NT2/D1 (cell line): ENCODE measurements around the gene DDX18.

Source experiments
- DNase-seq: peaks from one replicate; pipeline ENCODE4 v3.0.0-alpha.2; 2011; ENCODE audit warnings: low read depth, low spot score
- H3K27me3 ChIP-seq: 2 replicates; pipeline ENCODE4 v1.6.0; 2011; ENCODE audit warnings: mild to moderate bottlenecking; ENCODE audit not compliant: insufficient read length, insufficient read depth
- H3K36me3 ChIP-seq: 2 replicates; pipeline ENCODE4 v1.6.1; 2011; ENCODE audit warnings: mild to moderate bottlenecking, low read length, mixed read lengths; ENCODE audit not compliant: insufficient read depth, insufficient read length
- H3K4me1 ChIP-seq: 2 replicates; pipeline ENCODE4 v1.5.1; 2011; ENCODE audit not compliant: insufficient read depth, insufficient read length
- H3K4me3 ChIP-seq: 2 replicates; pipeline ENCODE4 v1.5.1; 2011; ENCODE audit warnings: low read depth; ENCODE audit not compliant: insufficient read length
- H3K9ac ChIP-seq: 2 replicates; pipeline ENCODE4 v1.6.0; 2011; ENCODE audit warnings: low read depth; ENCODE audit not compliant: insufficient read length
- H3K9me3 ChIP-seq: 2 replicates; pipeline ENCODE4 v1.5.1; 2011; ENCODE audit warnings: mild to moderate bottlenecking, low read length; ENCODE audit not compliant: insufficient read depth
- SUZ12 ChIP-seq: IDR thresholded peaks from 2 replicates; pipeline ENCODE4 v1.6.1; 2011; ENCODE audit not compliant: insufficient read length, insufficient read depth; ENCODE audit errors: extremely low read depth
- YY1 ChIP-seq: IDR thresholded peaks from 2 replicates; pipeline ENCODE4 v1.6.1; 2011; ENCODE audit not compliant: insufficient read length, insufficient read depth
- ZNF274 ChIP-seq: IDR thresholded peaks from 2 replicates; pipeline ENCODE4 v1.6.1; 2011; ENCODE audit warnings: mild to moderate bottlenecking, low read depth, low read length

Gene DDX18

DNA sequence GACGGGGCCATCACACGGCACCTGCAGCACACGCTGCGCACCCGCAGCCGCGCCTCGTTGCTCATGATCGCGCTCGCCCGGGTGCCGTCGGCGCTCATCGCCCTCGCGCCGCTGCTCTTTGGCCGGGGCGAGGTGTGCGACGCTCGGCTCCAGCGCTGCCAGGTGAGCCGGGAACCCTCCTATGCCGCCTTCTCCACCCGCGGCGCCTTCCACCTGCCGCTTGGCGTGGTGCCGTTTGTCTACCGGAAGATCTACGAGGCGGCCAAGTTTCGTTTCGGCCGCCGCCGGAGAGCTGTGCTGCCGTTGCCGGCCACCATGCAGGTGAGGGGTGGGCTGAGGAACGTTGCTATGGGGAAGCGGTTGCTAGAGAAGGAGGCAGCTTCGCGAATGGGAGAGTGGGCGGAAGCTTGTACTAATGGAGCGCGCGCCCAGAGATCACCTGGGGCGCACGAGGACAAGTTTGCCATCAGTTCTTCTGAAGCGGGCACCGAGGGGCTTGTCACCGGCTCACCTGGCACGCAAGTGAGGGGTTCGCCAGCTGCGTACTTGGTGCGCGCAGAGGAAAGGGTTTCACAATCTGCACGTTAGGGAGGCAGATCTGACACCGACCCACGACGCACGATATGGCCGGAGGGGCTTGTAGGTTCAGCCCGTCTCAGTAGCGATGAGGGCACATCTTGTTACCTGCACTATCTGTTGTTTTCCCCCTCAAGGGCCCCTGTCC lies 45.6 kb downstream of the DDX18 start:
- no peak for TF ChIP-seq ZNF274
- TF ChIP-seq YY1 = no peak
- TF ChIP-seq SUZ12 = no peak
- H3K9ac ChIP-seq = no peak overlapping the region
- no peaks in the 10 kb centered on the region for H3K4me1 ChIP-seq

DNA sequence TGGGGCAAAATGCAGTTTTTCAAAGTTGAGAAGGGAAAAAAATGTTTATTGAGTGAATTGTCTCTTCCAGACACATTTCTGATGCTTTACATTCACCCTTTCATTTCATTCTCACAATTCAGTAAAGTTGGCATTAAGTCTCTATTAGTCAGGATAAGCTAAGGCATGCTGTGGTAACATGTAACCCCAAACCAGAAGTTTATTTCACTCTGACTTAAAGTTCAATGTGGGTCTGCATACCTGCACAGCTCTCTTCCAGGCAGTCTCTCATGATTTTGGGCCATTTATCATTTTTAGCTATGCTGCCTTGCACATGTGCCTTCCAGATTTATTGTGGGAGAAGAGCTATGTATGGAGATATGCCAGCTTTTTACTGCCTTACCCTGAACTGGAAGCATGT lies 48.0 kb downstream of the DDX18 start:
- TF ChIP-seq SUZ12 (no peak), YY1 (no peak), ZNF274 (no peak)
- Histone ChIP-seq H3K36me3 (no peaks in the 10 kb centered on the region), H3K27me3 (no peaks in the 10 kb centered on the region)

More for the DNA sequence above, 45.6 kb downstream of the DDX18 start:
- peaks cover 5% of the 10 kb centered on the region; the same call in 1 of the 2 replicates for H3K9me3 ChIP-seq
- no peaks in the 10 kb centered on the region for H3K27me3 ChIP-seq
- no peak overlapping the region for H3K4me3 ChIP-seq
- no peaks in the 10 kb centered on the region for H3K36me3 ChIP-seq
- DNase-seq = no peak

DNA sequence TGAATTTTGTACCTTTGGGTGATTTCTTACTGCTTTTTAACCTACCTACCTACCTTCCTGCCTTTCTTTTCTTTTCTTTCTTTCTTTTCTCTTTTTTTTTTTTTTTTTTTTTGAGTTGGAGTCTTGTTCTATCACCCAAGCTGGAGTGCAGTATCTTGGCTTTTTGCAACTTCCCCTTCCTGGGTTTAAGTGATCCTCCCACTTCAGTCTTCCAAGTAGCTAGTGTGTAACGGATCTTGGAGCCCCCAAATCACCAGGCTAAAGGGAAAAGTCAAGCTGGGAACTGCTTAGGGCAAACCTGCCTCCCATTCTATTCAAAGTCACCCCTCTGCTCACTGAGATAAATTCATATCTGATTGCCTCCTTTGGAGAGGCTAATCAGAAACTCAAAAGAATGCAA lies 61.3 kb downstream of the DDX18 start:
- TF ChIP-seq SUZ12 = no peak
- TF ChIP-seq YY1 = no peak
- H3K9me3 ChIP-seq = no peaks in the 10 kb centered on the region
- H3K36me3 ChIP-seq = no peaks in the 10 kb centered on the region
- no peak for DNase-seq
- H3K27me3 ChIP-seq = no peaks in the 10 kb centered on the region
- H3K9ac ChIP-seq = no peak overlapping the region
- no peak overlapping the region for H3K4me3 ChIP-seq
- H3K4me1 ChIP-seq = no peaks in the 10 kb centered on the region

More for the DNA sequence above, 48.0 kb downstream of the DDX18 start:
- DNase-seq = no peak
- Histone ChIP-seq H3K4me3 (no peak overlapping the region), H3K9ac (no peak overlapping the region), H3K9me3 (peaks cover 5% of the 10 kb centered on the region; the same call in 1 of the 2 replicates), H3K4me1 (no peaks in the 10 kb centered on the region)

DNA sequence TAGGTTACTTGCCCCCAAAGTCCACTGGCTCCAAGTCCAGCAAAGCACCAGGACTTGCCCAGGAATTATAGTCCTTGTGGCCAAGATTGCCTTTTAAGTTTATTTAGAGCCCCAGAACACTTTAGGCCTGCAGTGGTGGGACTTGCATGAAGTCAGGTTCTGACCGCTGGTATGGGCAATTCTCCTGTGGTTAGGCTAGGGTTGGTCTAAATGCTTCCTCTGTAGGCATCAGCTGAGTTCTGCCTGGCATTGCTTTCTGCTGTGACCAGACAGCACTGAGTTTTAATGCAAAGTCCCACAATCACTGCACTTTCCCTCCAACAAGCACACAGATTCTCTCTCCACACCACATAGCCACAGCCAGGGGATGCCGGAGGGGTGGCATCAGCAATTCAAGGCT lies 64.5 kb downstream of the DDX18 start:
- Histone ChIP-seq H3K4me3 (no peak overlapping the region), H3K9me3 (peaks cover 30% of the 10 kb centered on the region), H3K9ac (no peak overlapping the region), H3K4me1 (no peaks in the 10 kb centered on the region), H3K27me3 (no peaks in the 10 kb centered on the region), H3K36me3 (no peaks in the 10 kb centered on the region)
- TF ChIP-seq ZNF274 (no peak), YY1 (no peak), SUZ12 (no peak)
- DNase-seq = no peak
